GM18507 (cell line): Measurements from ENCODE around the gene NUDT22.

Experiments
- DNase-seq: peaks from one replicate; pipeline ENCODE4 v3.0.0; 2011; ENCODE audit warnings: low read depth; ENCODE audit not compliant: insufficient read length; ENCODE audit errors: extremely low spot score
- FAIRE-seq: peaks from 2 replicates; lab custom pipeline; 2011; peaks lifted over from hg19 to GRCh38; lab: Jason Lieb, UNC

NUDT22 gene

GRCh38 chr11:64251016-64251752, 25.1 kb downstream of the NUDT22 start, which contains the start of gene PLCB3:
TSS of gene PLCB3 (plus strand) at chr11:64251530. CDS start at chr11:64251650, 120 bp downstream.
- DNase-seq: peak; percentile 82
- FAIRE-seq: no peak

- DNase-seq (no peak), FAIRE-seq (no peak)
Measured at GRCh38 chr11:64251753-64252002, 25.6 kb downstream of the NUDT22 start.

- FAIRE-seq (no peak), DNase-seq (no peak)
Measured at GRCh38 chr11:64252003-64252872, 26.2 kb downstream of the NUDT22 start.

GRCh38 chr11:64253043-64253442, 27.0 kb downstream of the NUDT22 start:
- DNase-seq: no peak
- FAIRE-seq: no peak

GRCh38 chr11:64253481-64253880, 27.4 kb downstream of the NUDT22 start:
- no peak for FAIRE-seq
- no peak for DNase-seq

- FAIRE-seq: no peak
- DNase-seq: no peak
Measured at GRCh38 chr11:64254326-64254725, 28.3 kb downstream of the NUDT22 start.

GRCh38 chr11:64255135-64256128, 29.4 kb downstream of the NUDT22 start:
- no peak for FAIRE-seq
- no peak for DNase-seq

GRCh38 chr11:64256300-64256699, 30.2 kb downstream of the NUDT22 start:
- no peak for DNase-seq
- FAIRE-seq: no peak

- no peak for DNase-seq
- FAIRE-seq: no peak
Measured at GRCh38 chr11:64258356-64258755, 32.3 kb downstream of the NUDT22 start.

- FAIRE-seq (no peak), DNase-seq (no peak)
Measured at GRCh38 chr11:64258946-64259532, 33.0 kb downstream of the NUDT22 start.

- DNase-seq (no peak), FAIRE-seq (peak; percentile 62)
Measured at GRCh38 chr11:64259533-64260067, 33.5 kb downstream of the NUDT22 start.

- DNase-seq (no peak), FAIRE-seq (no peak)
Measured at GRCh38 chr11:64260147-64260708, 34.2 kb downstream of the NUDT22 start.

- FAIRE-seq: no peak
- DNase-seq: no peak
Measured at GRCh38 chr11:64261556-64262080, 35.5 kb downstream of the NUDT22 start.

- DNase-seq (no peak), FAIRE-seq (no peak)
Measured at GRCh38 chr11:64262271-64263002, 36.4 kb downstream of the NUDT22 start.

- no peak for DNase-seq
- no peak for FAIRE-seq
Measured at GRCh38 chr11:64263021-64263946, 37.2 kb downstream of the NUDT22 start.

GRCh38 chr11:64263947-64264317, 37.9 kb downstream of the NUDT22 start:
- FAIRE-seq (no peak), DNase-seq (no peak)

GRCh38 chr11:64264371-64264852, 38.3 kb downstream of the NUDT22 start:
- no peak for DNase-seq
- FAIRE-seq: no peak
